Brain pericyte (primary cell): ENCODE results near the gene STK24.

Source experiments
- DNase-seq: peaks from one replicate; pipeline ENCODE4 v3.0.0-alpha.2; 2012; ENCODE audit warnings: low read depth, low spot score

Gene STK24

DNA sequence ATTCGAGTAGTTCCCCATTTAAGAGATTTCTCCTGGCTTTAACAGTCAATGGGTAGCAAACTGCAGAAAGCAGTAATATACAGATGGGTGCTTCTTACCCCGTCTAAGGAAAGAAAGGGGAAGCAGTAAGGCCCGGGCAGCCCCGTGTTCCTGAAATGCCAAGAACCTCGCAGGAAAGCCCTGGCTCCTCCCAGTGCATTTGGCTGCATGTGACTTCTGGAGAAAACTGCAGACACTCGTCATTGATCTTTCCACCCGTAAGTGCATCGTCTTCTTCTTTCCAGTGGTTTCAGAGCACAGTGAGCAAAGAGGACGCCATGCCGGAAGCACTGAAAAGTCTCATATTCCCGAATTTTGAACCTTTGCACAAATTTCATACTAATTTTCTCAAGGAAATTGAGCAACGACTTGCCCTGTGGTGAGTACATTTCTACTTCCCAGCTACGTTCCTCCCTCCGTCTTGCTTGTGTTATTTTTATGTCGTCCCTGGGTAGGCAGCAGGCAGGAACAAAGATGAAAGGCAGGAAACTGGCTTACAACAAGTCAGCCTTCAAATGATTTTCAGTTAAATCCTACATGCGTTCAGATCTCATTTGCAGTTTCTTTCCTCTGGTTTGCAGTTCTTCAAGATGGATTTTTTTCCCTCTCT, 165.2 kb downstream of the STK24 start:
- DNase-seq, result no peak

GRCh38 chr13:98411013-98411412, 165.9 kb downstream of the STK24 start:
- DNase-seq, result no peak

GRCh38 chr13:98410612-98411011, 166.3 kb downstream of the STK24 start:
- no peak for DNase-seq

GRCh38 chr13:98409281-98409680, 167.6 kb downstream of the STK24 start:
- no peak for DNase-seq

GRCh38 chr13:98407575-98407974, 169.3 kb downstream of the STK24 start:
- no peak for DNase-seq

- no peak for DNase-seq
Observed at GRCh38 chr13:98406971-98407370, 169.9 kb downstream of the STK24 start.

DNA sequence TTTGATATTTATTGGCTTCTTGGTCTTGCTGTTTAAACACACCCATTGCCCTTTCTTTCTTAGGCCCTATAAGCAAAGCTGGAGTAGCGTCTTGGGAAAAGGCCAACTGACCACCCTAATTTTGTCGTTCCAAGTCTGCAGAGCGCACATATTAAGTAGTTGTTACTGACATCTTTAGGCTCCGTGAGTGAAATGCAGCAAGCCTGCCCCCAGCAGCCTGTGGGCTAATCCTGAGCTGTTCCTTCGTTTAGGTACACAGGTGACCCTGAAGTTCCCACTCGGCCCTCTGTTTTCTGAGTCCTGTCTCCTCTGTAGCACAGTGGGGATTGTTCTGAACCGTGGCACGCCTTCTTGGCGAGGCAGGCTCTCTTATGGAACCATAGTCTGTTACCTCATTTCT, 170.5 kb downstream of the STK24 start:
- DNase-seq, result no peak

DNA sequence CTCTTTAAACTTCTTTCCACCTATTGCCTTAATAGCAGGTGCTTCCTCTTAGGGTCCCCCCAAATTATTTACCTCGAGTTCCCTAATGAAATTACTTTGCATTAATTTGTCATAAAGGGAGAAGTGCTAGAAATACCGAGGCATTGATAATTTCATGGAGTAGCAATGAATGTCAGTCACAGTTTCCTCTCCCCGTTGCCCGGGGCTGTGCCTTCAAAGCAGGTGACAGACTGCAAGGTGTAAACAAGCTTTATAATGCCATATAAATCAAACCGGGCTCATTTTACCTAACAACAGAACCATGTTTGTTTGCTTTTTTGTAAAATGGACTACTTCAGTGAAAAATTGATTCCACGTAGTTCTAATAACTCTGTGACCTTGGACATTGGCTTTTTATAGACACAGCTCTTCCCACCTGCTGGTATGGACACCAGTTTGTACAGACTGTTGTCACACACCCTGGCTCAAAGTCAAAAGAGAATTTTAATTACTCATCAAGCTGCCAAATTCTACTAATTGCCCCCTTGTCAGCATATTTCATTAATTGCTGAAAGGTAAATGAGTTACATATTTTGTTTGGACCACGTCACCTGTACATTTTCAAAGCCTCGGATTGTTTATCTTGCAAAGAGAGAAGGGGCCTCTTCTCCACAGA, 171.1 kb downstream of the STK24 start:
- no peak for DNase-seq

DNA sequence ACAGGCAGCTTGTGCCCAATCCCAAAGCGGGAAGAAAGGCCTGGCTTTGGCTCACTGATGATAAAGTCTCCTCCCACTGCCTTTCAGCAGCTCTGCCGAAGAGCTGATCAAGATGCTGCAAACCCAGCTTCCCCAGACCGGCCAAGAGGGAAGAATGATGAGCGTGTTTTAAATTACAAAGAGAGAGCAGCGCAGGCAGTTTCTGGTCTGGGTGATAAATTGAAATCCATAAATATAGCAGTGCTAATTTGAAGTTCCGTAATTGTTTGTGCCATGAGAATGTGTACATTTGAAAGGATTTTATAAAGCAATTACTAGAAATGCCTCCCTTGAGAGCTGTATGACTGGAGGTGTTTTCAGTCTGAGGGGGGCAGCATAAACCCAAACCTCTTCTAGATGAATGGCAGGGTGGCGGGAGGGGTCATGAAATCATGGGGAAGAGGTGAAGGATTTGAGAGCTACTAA, 171.8 kb downstream of the STK24 start:
- no peak for DNase-seq

DNA sequence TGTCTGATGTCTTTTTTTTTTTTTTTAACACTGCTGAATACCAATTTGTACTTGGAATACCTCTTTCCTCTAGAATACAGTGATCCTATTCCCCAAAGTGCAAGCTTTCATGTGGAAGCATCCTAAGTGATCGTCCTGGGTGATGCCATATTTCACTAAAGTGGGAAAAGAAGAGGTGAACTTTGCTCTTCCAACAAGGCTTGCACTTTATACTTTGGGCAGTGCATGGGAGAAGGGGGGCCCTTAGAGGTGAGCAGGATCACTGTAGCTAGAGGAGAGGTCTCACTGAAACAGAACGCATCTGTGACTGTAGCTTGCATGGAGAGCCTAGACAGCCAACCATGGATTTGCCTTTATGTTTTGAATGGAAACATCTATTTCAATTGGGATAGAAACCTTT, 173.8 kb downstream of the STK24 start:
- DNase-seq, result no peak

DNA sequence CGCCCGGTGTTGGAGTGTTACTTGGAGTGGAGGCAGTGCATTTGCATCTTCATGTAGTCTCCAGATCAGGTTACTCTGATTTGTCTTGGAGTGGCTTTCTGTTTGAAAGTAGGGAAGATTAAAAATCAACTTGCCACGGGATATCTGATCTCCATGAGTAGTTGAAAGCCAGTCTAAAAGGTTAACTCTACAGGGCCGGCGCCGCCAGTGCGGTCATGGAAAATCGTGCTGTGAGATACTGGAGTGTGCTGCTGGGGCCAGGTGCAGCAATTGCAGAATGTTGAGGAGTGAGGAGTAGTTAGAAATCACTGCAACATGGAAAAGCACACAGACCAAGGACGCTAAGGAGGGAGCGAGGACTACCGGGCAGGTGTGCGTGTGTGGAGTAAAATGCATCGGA, 175.0 kb downstream of the STK24 start:
- no peak for DNase-seq

- no peak for DNase-seq
Observed at GRCh38 chr13:98399756-98400155, 177.2 kb downstream of the STK24 start.

DNA sequence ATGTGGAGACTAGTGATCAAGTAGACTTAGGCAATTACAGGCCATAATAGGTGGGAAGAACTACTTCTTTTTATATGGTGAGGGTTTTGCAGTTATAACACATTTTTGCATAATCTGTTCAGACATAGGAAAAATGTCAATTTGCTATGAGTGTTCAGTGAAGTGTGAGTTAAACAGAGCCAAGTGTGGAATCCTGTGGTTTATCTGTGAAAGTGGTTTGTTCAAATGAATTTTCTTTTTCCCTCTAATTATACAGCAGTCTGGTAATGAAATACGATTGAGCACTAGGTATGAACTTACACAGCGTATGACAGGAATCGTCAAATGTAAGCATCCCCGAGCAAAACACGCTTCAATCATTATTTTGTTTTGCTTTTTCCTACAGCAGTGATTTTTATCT, 178.3 kb downstream of the STK24 start:
- DNase-seq, result no peak

DNA sequence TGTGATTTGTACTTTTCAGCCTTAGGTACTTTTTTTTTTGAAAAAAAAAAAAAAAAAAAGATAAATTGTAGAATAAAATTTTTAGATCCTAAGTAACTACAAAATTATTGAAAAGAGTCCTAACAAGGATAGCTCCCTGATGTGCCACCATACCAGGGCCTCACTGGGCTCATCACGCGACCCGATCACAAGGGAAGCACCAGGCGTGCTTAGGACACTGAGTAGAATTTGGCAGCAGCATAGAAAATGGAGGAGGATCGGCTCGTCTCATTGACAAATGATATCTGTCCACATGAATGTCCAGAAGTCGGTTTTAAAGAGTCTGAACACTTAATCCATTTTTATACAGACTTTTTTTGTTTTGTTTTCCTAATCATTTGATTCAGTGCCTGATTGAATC, 179.0 kb downstream of the STK24 start:
- DNase-seq, result no peak

DNA sequence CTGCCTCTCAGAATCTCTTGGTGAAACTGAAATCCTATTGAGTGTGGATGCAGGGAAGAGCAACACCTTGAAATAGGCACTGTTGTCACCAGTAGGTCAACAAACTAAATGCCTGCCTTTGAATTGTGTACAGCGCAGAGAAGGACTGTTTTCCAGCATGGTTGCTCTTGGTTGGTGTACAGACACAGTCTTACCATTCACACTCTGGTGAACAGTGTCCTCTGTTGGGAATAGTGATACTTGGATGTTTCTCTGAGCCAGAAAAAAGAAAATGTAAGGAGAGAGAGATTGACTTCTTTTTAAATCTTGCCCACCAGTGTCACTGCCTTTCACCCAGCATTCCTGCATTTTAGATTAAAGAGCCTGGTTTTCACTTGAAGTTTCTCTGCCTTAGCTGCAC, 179.7 kb downstream of the STK24 start:
- DNase-seq, result no peak

- DNase-seq, result no peak
Observed at GRCh38 chr13:98396071-98396710, 180.7 kb downstream of the STK24 start.
